GM23248 (cell line): ENCODE data around the gene KCNG2.

Source experiments
- EZH2 ChIP-seq: fragments of 200-600 bp; sonication (generic); IDR thresholded peaks from 2 replicates; pipeline ENCODE4 v1.6.1; 2018; ENCODE audit warnings: antibody characterized with exemption, mild to moderate bottlenecking; ENCODE audit not compliant: insufficient read depth, poor library complexity, severe bottlenecking
- EZH2phosphoT487 ChIP-seq: fragments of 200-600 bp; sonication (generic); IDR thresholded peaks from 2 replicates; pipeline ENCODE4 v1.6.1; 2018; ENCODE audit warnings: antibody characterized with exemption, moderate library complexity, mild to moderate bottlenecking, low read depth; ENCODE audit not compliant: insufficient read depth

DNA sequence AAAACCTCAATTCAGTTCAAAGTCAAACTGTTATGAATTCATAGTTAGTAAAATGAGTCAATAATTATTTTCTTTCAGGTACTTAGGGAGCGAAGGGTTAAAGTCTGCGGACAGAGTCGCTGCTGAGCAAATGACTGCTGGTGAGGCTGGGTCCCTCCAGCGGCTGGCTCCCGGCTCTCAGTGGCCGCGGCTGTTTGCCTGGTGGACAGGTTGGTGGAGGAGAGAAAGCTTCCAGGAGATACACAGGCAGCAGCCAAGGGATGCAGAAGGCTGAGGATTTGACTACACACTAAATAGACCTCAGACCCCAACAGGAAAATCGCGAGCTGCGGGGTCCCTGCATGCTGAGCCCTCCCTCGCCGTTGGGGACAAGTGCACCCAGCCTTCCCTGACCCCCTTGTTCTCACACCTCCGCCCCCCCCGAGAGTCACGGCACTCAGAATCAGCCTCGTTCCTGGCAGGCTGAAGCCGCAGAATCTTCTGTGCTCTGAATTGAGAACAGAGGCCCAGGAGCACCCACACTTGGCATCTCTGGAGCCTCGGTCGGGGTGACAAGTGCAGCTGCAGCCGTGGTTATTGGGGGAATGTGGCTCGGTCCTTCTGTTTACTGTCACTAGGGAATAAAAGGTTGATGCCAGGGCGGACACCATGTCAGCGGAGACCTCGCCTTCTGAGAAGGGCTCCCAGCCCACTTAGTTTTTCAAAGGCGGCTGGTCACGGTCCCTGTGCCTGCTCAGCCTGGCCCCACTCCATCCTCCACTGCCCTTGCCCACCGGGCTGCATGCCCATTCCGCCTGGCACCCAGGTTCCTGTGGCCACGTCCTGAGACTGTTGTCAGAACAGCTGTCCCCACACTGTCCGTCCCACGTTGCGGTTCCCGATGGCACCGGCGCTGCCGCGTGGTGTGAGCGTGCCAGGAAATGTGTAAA is 79.7 kb downstream of the KCNG2 start:
- TF ChIP-seq EZH2 (no peak), EZH2phosphoT487 (no peak)
